Dermis blood vessel endothelial cell (primary cell): ENCODE data around the gene SEMA5A. TPM values are rescaled to one million over a fixed set of nuclear protein-coding genes. Genes with fewer than 3 reads are reported as not detected.

Experiments used
- DNase-seq: peaks from one replicate; pipeline ENCODE4 v3.0.0; 2010
- total RNA-seq: library from RNA; depleted of rRNA; stranded (reverse); fragments of >200 nt; gene quantifications from 2 replicates; pipeline ENCODE4 v1.2.3, GENCODE V29; 2014

The SEMA5A gene
- total RNA-seq, 1 donor from 2014 or later = 0.17 TPM

DNA sequence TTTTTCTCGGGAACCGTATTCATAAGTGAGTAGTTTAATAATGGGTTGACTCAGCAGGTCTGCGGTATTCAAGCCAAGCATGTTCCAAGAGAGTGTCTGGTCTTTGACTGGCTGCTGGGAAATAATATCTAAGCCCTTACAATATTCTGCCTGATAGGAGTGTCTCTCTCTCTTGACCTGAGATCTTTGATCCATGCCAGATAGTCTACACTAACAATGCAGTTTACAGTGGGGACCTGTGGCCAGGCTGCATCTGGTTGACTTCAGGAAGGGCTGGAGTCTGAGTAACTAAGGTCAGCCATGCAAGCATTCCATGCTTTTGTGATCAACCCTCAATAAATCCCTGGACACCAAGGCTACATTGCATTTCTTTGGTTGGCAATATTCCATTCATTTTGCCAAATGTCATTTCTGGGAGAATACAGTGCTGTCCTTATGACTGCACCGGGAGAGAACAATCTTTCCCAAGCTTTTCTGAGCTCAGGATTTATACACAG is 195.5 kb downstream of the SEMA5A start:
- DNase-seq = no peak

DNA sequence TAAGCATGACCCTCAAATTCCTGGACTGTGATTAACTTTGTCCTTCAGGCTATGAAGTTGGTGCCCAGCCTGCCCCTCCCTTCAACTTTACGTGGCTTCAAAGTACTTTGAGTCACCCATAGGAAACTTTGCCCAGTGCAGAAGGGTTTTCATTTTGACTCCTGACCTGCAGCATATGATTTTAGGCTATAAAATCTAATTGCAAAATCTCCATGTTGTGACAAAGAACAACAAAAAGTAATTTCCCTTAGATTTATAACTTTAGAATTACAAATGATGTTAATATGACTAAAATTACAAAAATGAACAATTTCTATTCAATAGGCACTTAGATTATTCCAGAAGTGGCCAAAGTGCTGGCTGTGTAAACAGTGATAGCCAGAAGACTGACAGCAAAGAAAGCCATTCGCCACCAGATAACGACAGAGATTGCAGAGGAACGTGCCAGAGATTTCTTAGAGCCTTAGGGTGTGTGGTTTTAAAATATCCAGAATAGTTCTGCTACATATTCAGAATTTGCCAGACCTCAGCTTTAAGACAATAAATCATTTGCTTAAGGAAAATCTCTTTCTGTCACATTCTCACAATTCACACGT is 197.4 kb downstream of the SEMA5A start:
- DNase-seq = no peak

DNA sequence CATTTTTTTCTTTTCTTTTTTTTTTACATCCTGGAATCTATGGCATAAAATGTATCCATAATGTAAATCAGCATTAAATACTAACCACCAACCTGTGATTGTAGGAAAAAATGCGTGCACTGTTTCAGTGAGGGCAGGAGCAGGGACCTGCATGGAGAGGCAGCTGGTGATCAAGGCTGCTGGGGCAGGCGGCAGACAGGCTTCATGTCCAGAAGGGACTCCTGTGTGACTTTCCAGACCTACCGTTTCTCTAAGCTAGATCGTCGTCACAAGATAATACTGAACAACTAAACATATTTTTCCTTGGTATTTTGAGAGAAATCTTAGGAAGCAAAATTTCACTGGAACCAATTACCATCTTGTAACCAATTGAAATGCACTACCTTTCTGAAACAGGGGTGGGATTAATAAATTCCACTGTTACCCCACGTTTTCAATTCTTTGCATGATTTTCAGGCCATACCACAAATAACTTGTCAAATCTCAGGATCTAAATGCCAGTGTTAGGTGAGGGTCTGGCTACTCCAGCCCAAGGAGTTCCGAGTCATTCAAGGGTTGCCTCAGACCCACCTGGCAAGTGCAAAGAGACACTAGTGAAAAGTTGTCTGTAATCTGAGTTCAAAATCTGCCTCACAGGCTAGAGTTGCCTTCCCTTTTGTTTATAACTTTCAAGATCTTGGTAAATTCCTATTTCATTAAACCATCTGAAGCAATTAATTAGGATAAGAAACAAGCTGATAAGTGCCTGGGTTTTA is 198.2 kb downstream of the SEMA5A start:
- DNase-seq = no peak

DNA sequence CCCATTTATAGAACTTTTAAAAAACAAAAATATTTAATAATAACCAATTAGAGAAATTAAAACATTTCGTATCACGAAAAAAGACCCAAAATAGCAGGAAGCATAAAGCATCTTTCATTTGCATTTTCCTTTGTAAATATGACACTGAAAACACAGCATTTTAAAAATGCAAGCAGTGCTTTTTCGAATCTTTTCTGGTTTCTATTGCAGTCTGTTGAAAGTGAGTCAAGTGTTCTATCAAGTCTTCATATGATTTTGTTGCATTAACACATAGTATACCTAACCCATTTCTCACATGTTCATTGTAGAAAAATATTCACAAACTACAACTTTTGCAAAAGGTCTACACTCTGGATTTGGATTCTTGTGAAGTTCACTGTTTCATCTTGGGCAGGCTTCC is 198.8 kb downstream of the SEMA5A start:
- DNase-seq = no peak

DNA sequence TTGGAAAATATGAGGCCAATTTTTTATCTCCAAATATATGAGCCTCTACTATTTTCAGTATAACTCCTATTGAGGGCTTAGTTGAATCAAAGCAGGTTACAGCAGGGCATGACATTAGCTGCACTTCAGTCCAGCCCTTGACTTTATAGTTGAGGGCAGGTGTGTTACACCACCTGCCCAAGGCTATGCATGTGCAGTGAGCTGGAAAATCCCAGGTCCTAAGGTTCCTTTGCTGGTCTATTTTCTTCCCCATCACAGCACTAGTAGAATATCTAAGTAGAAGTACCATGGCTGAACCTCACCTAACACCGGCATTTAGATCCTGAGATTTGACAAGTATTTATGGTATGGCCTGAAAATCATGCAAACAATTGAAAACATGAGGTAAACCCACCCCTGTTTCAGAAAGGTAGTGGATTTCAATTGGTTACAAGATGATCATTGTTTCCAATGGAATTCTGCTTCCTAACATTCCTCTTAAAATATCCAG is 201.1 kb downstream of the SEMA5A start:
- no peak for DNase-seq

DNA sequence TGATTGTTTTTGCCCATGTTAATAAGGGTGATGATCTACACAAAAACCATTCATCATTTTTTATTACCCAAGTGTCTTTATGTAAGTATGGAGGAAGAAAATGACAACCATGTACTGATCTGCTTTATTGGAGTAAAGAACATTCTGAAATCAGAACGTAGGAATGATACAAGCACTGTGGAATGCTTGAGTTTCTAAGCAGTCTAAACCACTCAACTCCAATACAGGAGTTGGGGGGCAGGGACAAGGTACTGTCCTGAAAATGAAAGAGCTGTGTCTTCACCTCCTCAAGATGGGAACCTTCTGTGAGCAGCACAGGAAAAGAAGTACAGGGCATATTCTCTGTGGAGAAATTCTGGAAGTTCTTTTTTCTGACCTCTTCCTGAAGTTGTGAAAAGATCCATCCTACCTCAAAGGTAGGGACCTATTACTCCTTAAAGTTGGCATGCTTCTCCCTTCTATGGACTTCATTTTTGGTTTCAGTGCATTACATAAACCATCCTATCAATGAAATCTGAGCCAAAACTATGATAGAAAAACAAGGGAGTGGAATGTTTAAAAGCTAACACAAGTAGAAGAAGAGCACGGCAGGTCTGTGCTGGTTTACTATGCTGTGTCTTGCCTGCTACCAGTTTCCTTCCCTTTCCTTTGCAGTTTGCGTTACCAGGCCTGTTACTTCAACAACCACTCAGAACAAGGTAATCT is 202.6 kb downstream of the SEMA5A start:
- DNase-seq = no peak

DNA sequence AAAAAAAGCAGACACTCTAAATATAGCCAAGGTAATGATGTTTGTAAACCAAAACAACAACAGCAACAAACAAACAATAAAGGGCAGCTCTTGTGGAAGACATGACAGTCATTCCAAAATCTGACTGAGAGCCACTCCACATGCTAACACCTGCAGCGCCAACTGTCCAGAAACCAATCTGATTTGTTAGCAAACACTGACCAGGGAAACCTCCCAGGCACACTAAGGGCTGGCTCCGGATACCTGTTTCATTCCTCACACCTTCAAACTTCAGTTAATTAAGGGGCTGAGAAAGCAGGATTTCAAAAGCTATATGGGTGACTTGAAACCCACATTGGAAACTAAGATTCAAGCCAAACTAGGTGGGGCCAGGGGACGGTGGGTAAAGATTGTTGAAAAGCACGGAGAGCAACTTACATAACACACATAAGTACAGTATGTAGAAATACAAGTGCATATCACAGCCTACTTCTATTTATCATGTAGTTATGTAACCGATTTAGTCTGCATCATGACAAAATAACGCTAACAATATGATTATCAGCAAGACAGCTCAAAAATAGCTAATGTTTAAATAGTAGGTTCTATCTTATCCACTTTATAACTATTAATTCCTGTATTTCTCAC is 203.6 kb downstream of the SEMA5A start:
- DNase-seq = no peak

DNA sequence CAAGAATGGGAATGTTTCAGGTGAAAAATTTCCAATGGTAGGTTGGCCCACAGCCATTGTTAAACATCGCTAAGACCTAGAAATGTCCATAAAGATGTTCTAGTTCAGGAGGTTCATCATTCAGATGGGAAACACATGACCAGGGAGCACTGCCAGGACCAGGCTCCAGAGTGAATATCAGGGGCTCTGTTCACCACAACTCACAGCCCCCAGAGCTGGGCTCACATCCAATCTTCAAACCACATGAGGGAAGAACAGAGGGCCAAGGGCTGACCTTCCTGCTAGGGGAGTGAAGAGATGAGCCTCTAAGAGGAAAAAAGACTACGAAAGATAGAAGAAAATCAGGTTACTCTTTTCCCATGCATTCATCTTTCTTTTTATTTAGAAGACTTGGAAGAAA is 205.8 kb downstream of the SEMA5A start:
- no peak for DNase-seq

DNA sequence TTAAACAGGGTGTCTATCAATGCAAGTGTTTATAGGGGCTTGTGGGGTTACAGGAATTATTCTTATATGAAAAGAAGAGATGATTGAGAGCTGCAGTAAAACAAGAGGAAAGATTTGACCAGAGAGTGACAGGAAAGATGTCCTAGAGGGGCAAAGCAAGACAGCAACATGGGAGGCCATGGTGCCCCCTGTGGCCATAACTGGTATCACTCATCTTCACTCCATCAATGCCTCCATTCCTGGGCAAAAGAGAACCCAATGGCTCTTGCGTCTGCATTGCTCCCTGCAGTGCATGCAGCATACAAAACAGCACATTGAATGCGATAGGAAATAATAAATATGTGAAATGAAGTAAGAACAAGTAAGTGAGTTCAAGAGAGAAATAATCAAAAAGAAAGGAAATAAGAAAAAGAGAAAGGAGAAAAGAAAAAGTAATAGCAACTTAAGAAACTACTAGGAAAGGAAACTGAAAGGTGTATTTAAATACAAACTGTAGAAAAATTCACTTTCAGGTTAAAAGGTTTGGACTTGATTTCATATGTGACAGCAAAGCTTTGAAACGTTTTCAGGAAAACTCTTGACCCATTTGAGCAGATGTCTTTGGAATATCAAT is 206.6 kb downstream of the SEMA5A start:
- no peak for DNase-seq

DNA sequence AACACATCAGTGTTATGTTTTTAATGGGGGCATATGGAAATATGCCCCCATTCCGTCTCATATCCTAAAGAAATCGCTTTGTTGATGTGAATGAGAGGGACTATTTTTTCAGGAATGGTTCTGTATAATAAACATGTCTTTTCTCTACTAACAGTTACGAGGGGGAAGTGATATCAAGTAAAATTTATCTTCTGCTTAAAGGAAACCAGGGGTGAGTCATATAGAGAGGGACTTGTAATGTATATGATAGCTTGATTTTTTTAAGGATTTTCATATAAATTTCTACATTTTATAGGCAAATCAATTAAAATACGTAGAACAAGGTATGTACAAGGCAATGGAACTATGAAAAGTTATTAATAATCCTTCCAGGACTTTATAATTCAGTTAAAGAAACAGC is 207.1 kb downstream of the SEMA5A start:
- DNase-seq = no peak

DNA sequence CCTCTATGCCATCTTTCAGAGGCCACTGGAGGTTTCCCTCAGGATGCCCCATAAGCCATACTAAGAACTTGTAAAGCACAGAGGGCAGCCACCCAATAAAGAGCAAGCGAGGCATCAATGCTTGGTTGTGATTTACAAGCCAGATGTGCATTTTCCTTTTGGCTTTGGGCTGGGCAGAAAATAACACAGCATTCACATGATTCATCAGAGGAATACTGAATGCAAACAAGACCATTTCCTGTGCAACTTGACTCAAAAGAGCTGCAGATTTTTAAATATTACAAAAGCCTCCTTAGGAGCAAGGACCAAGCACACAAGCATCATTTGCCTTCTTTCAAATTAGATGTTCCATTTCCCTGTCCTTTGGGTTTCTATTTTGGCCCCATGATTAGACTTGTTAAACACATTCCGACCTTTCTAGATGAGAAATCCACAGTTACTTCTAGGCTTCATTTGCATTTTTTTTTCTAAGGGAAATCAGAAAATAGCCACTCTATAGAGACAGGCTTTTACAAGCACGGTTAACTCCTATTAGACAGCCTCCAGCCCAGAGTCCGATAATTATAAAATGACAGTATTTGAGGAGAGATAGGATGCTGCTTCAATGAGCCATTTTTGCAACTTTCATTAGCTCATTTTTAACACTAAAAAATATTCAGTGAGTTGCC is 207.8 kb downstream of the SEMA5A start:
- no peak for DNase-seq

DNA sequence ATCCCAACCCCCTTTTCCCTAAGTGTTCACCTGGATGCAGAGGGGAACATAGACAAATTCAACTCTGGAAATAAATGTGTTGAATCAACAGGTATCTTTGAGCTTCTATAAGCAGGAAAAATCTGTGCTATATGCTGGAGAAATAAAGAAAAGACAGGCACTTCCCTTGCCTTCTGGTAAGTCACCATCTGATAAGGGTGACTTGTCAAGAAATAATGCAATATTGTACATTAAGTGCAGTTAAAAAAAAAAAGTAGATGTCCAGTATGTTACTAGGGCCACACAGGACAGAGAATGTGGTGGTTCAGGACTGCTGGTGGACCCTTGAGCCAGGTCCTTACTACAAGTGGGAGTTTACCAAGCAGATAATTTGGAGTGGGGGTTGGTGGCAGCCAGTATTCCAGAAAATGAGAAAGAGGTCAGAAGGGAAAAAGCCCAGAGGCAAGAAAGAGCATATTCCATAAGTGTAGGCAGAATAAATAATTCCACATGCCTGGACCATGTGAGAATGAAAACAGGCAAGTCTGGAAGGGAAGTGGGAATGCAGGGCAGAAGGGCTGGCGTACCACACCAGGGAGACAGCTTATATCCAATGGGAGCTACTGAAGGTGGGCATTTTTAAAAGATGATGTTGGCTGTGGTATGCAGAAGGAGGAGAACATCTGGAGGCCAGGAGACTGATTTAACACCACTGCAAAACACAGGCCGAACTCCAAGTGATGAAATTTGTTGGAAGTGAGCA is 209.9 kb downstream of the SEMA5A start:
- no peak for DNase-seq

DNA sequence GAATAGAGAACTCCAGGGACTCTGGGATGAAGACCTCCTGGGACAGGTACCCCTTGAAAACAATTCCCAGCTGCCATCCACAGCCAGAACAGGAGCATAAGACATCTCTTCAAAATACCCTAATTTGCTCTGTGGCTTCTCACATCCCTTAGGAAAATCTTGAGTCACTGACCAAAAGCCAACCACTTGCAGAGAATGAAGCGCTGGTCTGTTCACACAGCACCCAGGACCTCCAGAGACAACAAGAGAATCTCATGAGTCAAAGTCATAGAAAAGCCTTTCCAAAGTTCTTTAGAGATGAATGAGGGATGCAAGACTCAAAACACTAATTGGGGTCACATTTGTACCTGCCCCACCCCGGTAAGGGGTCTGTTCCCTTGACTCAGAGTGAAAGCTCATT is 210.6 kb downstream of the SEMA5A start:
- DNase-seq = no peak

DNA sequence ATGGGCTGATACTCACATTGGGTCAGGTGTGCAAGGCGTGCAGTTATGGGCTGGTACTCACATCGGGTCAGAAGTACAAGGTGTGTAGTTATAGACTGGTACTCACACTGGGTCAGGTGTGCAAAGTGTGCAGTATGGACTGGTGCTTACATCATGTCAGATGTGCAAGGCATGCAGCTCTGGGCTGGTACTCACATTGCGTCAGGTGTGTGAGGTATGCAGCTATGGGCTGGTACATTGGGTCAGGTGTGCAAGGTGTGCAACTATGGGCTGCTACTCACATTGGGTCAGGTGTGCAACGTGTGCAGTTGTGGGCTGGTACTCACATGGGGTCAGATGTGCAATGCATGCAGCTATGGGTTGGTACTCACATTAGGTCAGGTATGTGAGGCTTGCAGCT is 213.8 kb downstream of the SEMA5A start:
- no peak for DNase-seq

DNA sequence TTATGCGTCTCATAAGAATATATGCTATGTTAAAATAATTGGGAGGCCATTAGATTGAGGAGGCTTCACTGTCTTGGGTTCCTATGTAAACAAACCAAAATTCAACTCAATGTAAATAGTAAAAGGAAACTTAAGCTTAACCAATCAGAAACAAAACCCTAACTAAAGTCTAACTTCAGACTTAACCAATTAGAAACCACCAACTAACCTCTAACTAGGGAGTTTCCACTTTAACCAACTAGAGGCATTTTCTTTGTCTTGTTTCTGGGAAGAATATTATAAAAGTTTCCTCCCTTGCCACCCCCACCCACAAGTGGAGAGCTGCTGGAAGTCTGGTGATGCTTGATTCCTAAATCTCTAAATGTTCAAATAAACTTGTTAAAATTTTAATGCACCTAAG is 214.5 kb downstream of the SEMA5A start:
- DNase-seq = no peak

DNA sequence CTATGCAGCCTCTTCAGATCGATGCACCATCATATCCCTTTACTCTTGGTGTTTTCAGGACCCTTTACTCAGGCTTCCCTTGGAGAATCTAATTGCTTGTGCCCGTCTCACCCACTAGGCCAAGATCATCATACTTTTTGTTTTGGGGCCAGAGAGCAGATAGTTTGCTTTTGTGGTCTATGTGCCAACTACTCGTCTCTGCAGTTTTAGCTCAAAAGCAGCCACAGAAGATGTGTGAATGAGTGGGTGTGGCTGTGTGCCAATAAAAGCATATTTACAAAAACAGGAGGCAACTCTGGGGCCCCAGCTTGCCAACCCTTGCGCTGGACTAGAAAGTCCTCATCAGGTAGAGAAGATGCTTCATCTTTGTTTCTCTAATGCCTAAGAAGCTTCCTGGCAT is 216.8 kb downstream of the SEMA5A start:
- no peak for DNase-seq

DNA sequence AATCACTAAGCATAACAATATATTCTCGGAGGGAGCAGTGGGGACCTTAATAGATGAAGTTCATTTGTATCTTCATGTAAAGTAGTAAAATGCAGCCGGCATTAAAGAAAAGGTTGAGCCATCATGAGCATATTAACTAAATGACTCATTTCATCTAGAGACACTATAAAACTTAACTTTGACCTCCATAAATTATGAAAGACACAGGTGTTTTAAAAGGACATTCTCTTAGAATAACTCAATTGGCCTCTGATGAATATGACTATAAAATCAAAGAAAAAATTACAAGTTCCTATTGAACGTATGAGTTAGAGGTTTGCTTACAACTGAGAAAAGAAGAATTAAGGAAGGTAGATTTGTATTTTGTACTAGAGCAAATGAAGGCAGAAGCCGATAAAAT is 220.3 kb downstream of the SEMA5A start:
- no peak for DNase-seq

DNA sequence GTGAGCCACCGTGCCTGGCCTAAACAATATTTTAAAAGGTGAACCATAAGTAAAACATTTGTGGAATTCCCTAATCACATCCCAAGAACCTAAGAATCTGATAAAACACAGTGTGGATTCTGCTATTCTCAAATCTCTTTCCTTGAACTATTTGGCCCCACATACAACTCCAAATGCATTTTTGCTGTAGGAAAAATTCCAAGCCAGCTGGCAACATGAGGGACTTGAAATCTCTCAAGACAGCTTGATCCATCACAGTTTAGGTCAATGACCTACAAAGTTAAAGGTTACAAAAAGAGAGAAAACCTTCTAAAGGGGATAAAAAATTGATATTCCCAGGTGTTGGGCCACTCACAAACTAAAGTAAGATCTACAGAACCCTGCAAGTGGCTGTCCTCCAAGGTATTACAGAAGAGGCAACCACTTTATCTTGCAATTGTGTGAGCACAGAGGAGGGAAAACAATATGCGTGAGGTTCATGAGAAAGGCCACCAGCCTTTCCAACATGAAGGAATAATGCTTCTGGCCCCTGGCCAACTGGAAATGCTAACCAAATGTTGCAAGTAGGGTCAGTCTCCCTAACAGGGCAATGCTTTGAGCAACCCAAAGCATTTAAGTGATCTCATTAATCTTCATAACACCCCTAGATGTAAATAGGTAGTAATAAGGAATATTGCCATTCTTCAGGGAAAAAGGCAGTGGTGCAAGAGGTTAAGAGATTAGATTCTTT is 221.4 kb downstream of the SEMA5A start:
- no peak for DNase-seq

DNA sequence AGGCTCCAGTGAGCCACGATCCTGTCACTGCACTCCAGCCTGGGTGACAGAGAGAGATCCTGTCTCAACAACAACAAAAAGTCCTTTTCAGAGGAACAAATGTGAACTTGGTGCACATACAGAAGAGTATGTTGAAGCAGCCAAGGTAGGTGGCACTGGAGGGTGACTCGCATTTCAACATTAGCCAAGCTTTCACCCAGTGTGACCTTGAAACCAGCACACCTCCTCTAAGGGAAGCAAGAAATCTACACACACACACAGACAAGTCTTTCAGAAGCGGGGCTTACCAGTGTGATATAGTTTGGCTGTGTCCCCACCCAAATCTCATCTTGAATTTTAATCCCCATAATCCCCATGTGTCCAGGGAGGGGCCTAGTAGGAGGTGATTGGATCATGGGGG is 225.2 kb downstream of the SEMA5A start:
- DNase-seq = no peak

DNA sequence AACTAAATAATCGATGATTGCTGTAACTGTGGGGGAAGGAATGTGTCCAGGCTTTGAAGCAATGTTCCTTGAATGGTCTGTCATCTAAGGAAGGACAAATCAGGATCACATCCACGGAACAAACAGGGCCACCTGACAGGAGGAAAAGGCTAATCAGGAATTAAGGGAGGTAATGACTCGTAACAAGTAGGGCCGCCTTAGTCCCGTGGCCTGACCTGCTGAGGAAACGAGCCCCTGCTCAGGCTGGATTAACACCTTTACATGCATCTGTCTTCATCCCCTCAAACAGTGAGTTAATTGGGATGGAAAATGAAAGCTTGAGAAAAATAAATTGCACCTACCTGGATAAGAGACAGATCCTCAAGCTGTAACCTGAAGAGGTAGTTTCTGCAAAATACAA is 227.8 kb downstream of the SEMA5A start:
- DNase-seq = no peak

DNA sequence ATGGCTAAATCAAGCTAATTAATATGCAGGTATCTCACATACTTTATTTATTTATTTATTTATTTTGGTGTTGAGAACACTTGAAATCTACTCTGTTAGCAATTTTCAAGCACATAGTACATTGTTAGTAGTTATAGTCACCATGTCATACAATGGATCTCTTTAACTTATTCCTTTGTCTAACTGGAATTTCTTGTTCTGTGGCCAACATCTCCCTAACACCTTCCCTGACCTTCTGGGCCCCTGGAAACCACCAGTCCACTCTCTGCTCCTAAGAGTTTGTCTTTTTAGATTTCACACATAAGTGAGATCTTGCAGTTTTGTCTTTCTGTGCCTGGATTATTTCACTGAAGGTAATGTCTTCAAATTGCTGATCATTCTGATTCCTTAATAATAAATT is 229.1 kb downstream of the SEMA5A start:
- no peak for DNase-seq
